ENCODE data around the gene SPTY2D1. TPM values are rescaled to one million over a fixed set of nuclear protein-coding genes. Genes with fewer than 3 reads are reported as not detected.

The SPTY2D1 gene
- total RNA-seq, 1 donor from 2014 or later, result 12.6 TPM

DNA sequence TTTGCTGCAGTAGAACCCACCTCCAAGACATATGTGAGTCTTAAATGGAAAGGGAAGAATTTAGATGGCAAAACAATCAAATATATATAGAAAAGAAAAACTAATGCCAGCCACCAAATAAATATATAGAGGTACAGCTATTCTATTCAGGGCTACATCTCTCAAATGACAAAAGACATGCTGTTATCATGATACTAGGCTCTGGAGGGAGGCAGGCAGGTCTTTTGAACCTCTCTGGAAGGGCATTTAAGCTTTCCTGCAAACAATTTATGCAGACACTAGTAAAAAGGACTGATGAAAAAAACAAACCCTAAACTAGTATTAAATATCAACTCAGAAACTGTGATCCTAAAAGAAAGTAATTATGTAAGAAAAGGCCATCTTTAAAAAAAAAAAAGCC is 70.0 kb downstream of the SPTY2D1 start:
- no peak overlapping the region for H3K4me3 ChIP-seq (ENCODE audit: low read depth, low read length)
- FAIRE-seq, result no peak
- TF ChIP-seq, protein P1, sequence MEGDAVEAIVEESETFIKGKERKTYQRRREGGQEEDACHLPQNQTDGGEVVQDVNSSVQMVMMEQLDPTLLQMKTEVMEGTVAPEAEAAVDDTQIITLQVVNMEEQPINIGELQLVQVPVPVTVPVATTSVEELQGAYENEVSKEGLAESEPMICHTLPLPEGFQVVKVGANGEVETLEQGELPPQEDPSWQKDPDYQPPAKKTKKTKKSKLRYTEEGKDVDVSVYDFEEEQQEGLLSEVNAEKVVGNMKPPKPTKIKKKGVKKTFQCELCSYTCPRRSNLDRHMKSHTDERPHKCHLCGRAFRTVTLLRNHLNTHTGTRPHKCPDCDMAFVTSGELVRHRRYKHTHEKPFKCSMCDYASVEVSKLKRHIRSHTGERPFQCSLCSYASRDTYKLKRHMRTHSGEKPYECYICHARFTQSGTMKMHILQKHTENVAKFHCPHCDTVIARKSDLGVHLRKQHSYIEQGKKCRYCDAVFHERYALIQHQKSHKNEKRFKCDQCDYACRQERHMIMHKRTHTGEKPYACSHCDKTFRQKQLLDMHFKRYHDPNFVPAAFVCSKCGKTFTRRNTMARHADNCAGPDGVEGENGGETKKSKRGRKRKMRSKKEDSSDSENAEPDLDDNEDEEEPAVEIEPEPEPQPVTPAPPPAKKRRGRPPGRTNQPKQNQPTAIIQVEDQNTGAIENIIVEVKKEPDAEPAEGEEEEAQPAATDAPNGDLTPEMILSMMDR (IDR thresholded peaks at IDR 0.05; ENCODE audit: insufficient read depth, low read length, severe bottlenecking), result no peak
- DNase-seq (ENCODE audit: low read depth), result no peak
- H3K27me3 ChIP-seq (ENCODE audit: control insufficient read depth, insufficient read depth, low read length), result no peaks in the 10 kb centered on the region
- H3K36me3 ChIP-seq (ENCODE audit: control insufficient read depth, insufficient read depth, low read length), result peaks cover 5% of the 10 kb centered on the region

DNA sequence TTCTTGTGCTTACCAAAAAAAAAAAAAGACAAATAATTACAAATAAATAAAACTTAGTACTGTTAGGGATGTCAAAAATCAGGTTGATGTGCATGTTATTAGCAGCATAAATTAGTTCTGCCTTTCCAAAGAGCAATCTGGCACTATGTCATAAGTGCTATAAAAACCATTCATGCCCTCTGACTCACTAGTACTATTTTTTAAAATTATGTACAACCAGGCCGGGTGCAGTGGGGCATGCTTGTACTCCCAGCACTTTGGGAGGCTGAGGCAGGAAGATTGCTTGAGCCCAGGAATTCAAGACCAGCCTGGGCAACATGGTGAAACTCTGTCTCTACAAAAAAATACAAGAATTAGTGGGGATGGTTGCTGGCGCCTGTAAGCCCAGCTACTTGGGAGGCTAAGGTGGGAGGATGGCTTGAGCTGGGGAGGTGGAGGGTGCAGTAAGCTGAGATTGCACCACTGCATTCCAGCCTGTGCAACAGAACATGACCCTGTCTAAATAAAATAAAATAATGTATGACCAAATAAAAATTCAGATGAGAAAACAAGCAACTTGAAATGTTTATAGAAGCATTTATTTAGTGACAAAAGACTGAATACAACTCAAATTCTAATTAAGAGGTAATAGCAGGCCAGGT is 70.9 kb downstream of the SPTY2D1 start:
- DNase-seq (ENCODE audit: low read depth) (no peak), FAIRE-seq (no peak)
- Histone ChIP-seq H3K27me3 (ENCODE audit: control insufficient read depth, insufficient read depth, low read length) (no peaks in the 10 kb centered on the region), H3K4me3 (ENCODE audit: low read depth, low read length) (no peak overlapping the region), H3K36me3 (ENCODE audit: control insufficient read depth, insufficient read depth, low read length) (peaks cover 5% of the 10 kb centered on the region)
- TF ChIP-seq, protein P1 (IDR thresholded peaks at IDR 0.05; ENCODE audit: insufficient read depth, low read length, severe bottlenecking), result no peak

Other genes with a start within 250 kb of the SPTY2D1 start
- gene LDHA, start 239.8 kb downstream of the SPTY2D1 start, total RNA-seq, result 898 and 1,075 TPM in 2 replicates
- 0.26 and 1.7 TPM in 2 replicates for gene LDHC, start 222.0 kb downstream of the SPTY2D1 start, total RNA-seq
- gene LDHAL6A, start 178.5 kb downstream of the SPTY2D1 start, total RNA-seq, result not detected in 2 replicates
- 71.1 and 79.0 TPM in 2 replicates for gene TSG101, start 107.4 kb downstream of the SPTY2D1 start, total RNA-seq
- gene UEVLD, start 45.6 kb downstream of the SPTY2D1 start, total RNA-seq, result 22.9 and 23.6 TPM in 2 replicates
- gene MISFA, start 34.6 kb downstream of the SPTY2D1 start, total RNA-seq, result 0.64 and 0.79 TPM in 2 replicates
- gene TMEM86A, start 64.4 kb upstream of the SPTY2D1 start, total RNA-seq, result 0.53 and 0.90 TPM in 2 replicates
- under 0.01 and 1.4 TPM in 2 replicates for gene IGSF22, start 91.8 kb upstream of the SPTY2D1 start, total RNA-seq
- not detected in 2 replicates for gene PTPN5, start 157.5 kb upstream of the SPTY2D1 start, total RNA-seq